HG02938 (cell line): ENCODE results near the gene QRSL1.
"Not testable (repeated sequence)": the region's sequence is repeated elsewhere in the genome, so short reads cannot be mapped to it uniquely, and the experiment has no call there.

Experiments used
- ATAC-seq: cut with Tn5 transposase; IDR thresholded peaks from one replicate; pipeline ENCODE4 v1.9.1; 2021; ENCODE audit warnings: mild to moderate bottlenecking, moderate library complexity; ENCODE audit not compliant: unreplicated experiment

QRSL1 gene

DNA sequence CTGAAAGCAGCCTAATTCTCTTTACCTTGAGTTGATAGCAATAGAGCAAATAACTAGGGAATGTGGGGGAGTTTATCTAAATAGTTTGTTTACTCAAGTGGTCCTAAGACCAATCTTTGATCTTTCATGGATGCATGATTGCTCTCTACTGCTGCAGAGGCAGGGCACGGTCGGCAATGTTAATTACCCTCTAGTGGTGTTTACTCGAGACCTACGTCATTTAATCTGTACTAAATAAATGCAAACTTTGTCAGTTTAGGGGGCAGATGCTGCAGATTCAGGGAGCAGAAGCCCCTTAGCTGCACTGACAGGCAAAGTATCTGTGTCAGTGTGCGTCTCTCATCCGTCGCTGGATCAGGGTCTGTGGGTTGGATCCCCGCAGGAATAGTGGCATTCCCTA is 7.0 kb upstream of the QRSL1 start:
- ATAC-seq = no peak

DNA sequence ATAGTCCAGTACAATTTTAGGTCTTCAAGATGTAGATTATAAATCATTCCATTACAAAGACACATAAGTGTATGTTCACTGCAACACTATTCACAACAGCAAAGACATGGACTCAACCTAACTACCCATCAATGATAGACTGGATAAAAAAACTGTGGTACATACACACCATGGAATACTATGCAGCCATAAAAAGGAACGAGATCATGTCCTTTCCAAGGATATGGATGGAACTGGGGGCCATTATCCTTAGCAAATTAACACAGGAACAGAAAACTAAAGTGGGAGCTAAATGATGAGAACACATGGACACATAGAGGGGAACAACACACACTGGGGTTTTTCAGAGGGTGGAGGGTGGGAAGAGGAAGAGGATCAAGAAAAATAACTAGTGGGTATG is 6.3 kb upstream of the QRSL1 start:
- no peak for ATAC-seq

DNA sequence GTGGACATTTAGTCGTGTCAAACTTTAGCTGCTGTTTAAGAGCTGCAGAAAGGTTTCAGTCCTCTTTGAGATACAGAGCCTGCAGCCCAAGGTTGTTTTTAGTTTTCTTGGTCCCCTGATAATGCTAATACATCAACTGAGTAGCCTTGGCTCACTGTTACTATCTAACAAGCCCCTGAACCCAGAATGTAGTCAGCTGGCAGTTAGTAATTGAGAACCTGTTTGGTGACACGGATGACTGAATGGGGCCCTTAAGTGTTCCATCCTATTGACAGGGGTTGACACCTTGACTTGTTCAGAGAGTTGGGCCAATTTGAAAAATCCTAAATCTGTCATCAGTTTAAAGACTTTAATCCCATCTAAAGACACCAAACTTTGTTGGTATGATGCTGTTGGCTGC is 2.9 kb upstream of the QRSL1 start:
- ATAC-seq = no peak

DNA sequence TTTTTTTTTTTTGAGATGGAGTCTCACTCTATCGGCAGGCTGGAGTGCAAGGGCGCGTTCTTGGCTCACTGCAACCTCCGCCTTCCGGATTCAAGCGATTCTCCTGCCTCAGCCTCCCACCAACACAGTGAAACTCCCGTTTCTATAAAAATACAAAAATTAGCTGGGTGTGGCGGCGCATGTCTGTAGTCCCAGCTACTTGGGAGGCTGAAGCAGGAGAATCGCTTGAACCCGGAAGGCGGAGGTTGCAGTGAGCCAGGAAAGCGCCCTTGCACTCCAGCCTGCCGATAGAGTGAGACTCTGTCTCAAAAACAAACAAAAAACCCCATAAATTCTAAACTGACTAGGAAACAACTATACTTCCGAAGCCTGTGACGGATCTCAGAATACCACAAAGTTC is 1.6 kb upstream of the QRSL1 start:
- not testable (repeated sequence) for ATAC-seq

DNA sequence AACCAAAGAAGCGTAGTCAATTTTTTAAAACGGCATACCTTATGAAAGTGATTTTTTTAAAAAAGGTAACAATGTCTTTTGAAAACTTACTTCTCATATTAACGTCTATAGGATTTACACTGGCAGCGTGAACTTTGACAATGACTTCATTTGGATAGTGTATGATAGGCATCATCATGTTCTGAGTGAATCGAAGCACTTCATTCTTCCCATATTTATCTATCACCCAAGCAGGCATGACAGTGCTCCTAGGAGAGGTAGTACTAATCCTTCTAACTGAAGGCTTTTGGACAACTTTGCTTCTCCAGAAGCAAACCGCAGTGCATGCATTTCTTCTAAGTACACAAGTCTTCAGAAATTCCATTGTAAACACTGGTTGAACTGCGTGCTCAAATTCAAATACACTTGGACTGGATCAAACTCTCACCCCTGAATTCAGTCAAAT is 698 bp upstream of the QRSL1 start:
- ATAC-seq = peak; percentile 1

DNA sequence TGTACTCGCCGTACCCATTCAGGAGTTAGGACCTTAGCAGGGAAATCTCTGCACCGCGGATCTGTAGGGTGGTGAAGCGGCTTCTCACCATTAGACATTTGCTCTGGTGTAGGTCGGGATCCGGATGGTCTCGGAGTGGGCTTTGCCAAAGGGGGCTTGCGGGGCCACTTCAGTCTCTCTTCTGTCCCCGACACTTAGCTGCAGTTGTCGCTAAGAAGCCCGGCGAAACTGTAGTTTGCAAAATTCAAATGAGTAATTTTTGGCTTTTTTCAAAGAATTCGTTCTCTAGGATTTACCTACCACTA is 433 bp downstream of the QRSL1 start:
- no peak for ATAC-seq

DNA sequence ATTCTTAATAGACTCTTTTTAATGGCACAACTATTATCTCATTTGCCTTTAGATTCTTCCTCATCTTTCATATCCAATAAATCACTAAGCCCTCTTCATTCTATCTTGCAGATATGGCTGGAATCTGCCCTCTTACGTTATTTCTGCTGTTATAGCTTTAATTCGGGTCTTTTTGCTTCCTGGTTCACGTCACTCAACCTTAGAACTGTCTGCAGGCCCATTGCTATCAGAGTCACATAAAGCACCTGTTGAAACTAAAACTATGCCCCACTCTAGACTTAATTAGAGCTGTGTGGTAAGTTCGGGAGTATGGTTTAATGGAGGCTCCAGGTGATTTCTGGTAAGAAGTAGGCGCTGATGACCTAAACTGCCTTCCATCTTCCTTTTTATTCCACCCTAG is 988 bp downstream of the QRSL1 start:
- ATAC-seq = no peak

DNA sequence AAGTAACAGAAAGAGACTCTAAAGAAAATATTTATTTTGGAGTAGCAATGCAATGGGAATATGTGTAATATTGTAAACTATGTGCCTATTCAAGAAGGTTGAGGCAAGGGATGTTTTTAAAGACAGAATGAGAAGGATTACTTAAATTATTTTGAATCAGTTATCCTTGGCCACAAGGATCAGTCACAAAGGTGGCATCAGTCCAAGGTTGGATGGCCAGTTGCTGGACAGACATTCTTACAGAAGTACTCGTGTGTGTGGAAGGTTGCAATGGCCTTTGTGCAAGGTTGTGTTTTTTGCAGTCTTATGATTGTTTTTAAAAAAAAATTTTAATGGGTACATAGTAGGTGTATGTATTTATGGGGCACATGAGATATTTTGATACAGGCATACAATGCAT is 2.0 kb downstream of the QRSL1 start:
- no peak for ATAC-seq

DNA sequence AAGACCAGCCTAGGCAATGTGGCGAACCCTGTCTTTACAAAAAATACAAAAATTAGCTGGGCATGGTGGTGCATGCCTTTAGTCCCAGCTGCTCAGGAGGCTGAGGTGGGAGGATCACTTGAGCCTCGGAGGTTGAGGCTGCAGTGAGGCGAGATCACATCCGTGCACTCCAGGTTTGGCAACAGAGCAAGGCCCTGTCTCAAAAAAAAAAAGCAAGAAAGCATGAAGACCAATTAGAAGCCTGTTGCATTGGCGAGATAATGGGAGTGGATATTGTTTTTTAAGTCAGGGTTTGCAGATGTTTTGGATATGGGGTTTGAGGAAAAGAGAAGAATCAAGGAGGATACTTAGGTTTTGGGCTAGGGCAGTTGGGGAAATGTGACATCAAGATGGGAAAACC is 5.2 kb downstream of the QRSL1 start:
- ATAC-seq = no peak

DNA sequence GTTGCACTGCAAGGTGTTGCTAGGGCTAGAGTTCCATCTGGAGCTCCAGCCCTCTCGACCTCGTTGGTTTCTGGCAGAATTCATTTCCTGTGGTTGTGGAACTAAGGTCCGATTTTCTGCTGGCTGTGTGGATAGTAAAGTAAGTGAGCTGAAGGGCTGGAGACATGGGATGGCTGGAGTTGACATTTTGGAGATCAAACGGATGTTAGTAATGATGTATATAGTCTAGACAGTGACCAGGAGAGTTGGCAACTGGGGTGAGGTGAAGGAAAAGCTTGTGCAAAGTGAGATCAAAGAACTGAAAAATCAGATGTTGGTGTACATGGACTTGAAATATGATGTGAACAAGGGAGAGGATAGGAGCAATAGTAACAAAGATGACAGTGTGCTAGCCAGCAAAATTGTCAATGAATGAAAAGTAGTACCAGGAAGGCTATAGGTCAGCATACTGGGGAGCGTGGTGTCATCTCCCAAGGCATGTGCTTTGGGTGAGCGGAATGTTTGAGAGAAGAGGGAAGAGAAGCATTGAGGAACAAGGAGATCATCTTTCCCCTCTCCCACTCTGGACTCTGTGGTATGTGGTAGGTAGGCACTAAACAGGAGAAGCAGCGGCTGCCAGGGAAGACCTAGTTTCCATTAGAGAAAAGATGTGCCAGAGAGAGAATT is 7.8 kb downstream of the QRSL1 start:
- ATAC-seq = peak; percentile 15

DNA sequence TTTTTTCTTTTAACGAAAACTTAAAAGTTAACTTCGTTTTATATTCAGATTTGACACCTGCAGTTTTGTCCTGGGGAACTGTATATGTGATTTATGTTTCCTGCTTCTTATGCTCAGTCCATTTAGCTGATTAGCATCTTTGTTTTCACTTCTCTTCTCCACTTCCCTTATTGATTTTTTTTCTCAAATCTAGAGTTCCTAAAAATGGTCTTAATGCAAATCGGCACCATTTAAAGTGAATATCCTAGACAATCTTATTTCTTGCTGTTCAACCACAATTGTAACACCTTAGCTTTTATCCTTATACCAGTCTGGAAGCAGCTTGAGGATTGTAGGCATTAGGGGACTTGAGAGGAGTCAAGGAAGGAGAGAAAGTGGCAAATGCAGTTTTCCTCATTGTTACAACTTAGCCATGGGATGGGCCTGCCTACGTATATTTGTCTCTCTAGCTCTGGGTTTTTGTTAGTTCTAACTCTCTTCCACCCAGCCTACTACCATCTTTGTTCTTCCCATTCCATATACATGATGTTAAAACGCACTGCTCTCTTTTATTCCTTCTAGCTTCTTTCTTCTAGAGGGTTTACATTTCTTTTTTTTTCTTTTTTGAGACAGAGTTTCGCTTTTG is 8.5 kb downstream of the QRSL1 start:
- peak; percentile 81 for ATAC-seq

DNA sequence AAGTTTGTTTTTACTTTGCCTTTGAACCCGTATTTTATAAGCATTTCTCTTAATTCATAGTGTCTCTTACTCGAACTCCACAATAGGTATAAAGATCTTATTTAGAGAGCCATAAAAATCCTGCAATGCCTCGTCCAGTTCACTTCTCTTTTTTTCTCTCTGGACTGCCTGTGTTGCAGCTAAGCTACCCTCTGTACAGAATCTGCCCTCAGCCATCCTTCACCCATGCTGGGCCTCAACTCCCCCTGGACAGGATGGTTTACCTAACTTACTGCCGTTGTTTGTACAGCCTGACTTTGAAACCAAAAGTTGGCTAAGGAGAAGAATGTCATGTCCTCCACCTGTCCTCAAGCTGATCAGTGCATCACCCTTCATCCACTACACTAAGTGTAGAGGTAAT is 10.4 kb downstream of the QRSL1 start:
- ATAC-seq = no peak

DNA sequence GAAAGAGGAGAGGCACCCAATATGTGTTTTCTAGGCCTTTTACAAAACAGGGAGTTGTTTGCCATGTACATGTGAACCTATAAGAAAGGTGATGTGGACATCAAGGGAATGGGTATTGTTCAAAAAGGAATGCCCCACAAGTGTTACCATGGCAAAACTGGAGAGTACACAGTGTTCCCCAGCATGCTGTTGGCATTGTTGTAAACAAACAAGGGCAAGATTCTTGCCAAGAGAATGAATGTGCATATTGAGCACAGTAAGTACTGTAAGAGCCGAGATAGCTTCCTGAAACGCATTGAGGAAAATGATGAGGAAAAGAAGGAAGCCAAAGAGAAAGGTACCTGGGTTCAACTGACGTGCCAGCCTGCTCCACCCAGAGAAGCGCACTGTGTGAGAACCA is 13.1 kb downstream of the QRSL1 start:
- ATAC-seq = no peak

DNA sequence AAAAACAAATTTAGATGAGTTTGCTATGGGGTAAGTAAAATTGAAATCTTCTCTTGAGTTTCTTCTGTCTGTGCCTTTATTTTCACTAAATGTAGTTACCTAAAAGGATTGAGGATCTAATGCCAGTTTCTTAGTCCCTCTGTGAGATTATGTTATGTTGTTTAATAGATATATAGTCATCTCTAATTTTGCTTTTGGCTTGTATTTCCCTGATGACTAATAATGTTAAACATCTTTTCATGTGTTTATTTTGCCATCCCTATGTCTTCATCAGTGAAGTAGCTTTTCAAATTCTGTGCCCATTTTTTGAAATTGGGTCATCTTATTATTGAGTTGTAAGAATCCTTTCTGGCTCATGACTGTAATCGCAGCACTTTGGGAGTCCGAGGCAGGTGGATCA is 13.7 kb downstream of the QRSL1 start:
- no peak for ATAC-seq

DNA sequence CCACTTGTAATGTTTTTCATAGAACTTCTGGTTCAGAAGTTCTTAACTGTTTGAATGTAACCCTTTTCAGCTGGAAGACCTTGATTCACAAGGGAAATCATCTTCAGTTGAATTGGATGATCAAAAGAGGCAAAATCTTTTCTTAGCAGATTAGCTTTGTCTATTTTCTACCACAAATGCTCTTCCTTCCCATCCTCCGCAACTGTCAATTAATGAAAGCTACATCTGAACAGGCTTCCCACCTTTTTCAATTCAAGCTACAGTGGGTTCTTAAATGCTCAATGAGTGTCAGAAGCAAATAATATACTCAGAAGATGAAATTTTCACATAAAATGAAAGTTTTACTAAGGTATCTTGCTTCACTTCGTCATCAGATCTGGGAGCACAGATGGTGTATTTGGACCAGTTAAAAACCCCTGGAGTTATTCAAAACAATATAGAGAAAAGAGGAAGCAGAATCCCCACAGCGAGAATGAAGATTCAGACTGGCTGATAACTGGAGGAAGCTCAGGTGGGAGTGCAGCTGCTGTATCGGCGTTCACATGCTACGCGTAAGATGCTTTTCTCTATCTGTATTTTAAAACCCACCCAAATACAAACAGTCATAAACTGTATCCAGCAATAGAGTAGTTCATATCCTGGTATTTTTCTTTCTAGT is 19.4 kb downstream of the QRSL1 start:
- ATAC-seq = peak; percentile 77

DNA sequence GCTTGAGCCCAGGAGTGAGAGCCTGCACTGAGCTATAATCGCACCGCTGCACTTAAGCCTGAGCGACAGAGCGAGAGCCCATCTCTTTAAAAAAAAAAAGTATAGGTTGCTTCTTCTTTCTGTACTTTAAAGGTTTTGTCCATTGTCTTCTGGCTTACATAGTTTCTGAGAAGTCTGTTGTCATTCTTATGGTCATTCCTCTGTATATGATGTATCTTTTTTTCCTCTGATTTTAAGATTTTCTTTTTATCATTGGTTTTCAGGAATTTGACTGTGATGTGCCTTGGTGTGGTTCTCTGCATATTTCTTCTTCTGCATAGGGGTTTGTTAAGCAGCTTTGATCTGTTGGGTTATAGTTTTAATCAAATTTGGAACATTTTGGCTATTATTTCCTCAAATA is 29.1 kb downstream of the QRSL1 start:
- no peak for ATAC-seq

DNA sequence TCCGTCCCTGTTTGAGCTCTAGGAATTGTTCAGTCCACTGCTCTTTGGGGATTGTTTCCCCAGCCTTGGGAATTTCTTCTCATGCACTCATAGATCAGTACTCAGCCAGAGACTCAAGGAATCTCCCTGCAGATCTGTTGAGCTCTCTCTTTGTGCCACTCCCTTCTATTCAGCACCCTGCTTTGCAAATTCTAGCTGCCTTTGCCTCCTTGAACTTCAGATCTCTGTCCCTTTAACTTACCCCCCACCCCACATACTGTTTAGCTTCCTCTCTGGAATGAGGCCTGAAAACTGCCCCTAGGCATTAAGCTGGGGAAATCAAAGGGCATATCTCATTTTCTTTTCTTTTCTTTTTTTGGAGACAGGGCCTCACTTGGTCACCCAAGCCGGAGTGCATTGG is 30.5 kb downstream of the QRSL1 start:
- no peak for ATAC-seq

DNA sequence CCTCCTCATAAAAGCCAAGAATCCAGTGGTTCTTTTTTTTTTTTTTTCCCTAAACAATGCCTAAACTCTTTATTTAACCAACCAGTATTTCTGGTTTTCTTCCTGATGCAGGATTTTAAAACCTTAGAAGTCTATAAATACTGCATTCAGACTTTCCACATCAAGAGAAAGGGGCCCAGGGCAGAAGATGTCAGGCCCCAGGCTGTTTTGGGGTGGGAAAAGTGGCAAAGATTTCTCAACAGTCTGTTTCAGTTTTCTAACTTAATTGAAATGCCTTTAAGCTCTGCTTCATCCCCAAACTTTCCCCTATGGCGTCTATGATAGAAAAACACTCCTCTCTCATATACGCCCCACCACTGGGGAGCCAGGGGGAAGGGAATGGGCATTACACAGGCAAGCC is 33.1 kb downstream of the QRSL1 start:
- no peak for ATAC-seq

DNA sequence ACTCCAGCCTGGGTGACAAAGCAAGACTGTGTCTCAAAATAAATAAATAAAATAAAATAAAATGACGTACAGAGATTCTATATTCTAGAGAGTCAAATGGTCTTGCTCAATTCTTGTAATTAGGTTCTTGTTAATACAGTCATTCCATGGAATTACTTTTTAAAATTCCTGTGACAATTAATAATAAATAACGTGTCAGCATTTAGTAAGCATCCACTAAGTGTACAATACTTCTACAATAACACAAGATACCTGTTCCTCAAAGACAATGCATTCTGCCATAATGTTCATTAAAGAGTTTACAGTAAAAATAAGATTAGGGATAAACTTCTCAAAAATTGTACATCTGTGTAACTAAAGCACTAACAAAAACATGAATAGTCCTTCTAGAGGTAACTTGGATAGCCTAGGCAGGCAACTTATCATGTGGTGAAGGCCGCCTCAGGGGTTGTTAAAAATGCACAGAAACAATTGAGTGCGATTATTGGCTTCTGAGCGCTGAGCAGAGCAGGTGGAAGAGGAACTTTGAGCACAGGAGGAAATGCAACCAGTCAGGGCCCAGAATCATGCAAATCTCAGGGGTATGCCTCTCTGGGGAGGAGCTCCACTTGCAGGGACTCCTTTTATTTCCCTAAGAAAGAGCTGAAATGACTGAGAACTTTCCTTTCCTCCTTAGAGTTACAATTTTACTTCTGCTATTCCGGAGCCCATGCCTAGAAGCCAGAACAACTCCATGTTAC is 37.1 kb downstream of the QRSL1 start:
- ATAC-seq = peak; percentile 97

DNA sequence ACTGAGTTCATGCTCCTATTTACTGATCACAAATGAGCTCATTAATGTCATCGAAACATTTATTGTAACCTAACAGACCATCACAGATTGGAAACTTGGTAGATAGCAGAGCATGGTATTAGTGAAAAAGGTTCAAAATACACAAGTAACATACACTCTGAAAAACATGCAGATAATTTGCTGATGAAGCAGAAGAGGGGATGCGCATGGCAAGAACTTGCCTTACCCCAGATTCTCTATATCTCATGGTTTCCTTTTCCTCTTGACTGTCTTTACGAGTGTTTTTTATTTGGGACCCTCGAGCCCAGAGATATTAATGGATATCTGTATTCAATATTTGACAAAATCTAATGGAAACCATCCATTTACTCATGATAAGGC is 37.6 kb downstream of the QRSL1 start:
- ATAC-seq = no peak

DNA sequence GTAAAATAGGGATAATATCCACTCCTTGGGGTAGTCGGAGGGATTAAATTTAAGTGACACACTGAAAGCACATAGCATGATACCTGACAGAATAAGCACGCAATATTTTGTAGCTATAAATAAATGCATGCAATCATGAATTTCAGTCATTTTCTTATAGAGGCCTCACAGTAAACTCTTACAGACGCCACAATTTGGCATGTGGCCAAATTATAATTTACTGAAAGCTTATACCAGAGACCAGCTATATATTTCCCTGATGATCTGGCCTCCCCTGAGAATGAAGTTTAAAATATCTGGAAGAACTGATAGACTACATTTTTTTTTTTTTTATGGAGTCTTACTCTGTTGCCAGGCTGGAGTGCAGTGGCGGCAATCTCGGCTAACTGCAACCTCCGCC is 40.9 kb downstream of the QRSL1 start:
- ATAC-seq = no peak

DNA sequence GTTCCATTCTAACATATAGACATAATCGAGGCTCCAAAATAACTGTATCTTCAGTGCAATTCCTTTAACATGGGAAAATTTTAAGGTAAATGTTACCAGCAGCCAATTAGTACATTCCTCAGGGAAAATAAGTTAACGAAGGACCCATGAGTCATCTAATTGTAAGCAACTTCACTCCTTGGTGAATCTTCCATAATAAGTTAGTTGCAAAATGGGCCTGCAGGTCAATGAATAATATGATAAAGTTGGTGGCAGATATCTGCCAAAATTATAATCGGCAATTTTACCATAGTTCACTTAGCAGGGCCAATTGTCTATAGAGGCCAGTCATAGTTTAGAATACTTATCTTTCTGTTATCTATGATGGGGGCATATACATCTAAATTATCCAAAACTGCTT is 42.3 kb downstream of the QRSL1 start:
- no peak for ATAC-seq
